Measurements from ENCODE around the gene CAMKK1. TPM values are rescaled to one million over a fixed set of nuclear protein-coding genes. Genes with fewer than 3 reads are reported as not detected.

The CAMKK1 gene
- total RNA-seq, 4 donors from 2014 or later = 2.9 to 8.8 (median 4.4) TPM

DNA sequence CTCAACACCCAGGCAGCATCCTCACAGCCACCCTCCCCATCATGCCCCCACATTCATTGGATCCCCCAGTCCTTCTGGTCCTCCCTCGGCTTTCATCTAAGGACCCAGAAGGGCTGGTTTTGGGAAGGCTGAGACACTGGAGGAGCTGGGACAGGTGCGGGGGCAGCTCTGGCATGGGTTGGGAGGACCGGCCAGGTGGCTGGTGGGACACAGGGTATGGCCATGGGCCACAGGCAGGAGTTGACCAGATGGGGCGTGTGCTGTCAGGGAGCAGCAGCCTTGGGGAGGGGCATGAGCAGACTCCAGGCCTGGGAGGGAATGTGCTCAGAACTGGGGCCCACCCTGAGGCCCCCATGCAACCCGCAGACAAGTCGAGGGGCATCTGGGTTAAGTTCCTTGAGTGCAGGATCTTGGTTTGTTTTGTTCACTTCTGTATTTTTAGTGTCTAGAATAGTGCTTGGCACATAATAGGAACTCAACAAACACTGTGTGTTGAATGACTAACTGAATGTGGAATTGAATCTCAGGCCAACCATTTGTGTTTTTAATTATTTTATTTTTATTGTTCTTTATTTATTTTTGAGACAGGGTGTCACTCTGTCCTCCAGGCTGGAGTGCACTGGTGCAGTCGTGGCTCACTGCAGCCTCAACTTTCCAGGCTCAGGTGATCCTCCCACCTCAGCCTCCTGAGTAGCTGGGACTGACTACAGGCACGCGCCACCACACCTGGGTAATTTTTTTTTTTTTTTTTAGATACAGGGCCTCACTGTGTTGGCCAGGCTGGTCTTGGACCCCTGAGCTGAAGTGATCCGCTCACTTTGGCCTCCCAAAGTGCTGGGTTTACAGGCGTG lies 17.8 kb upstream of the CAMKK1 start:
- 78% methylated on average over 10 of the region's 11 CpGs for WGBS
- intact Hi-C loops (cut with DNase I) = no loop called here
- H3K4me1 ChIP-seq = peaks cover 0 to 28% (median 17%) of the 10 kb centered on the region in 4 donors
- H3K27ac ChIP-seq (replicated peaks in 1 of 4) = no peak overlapping the region
- no peaks in the 10 kb centered on the region for H3K27me3 ChIP-seq
- H3K4me3 ChIP-seq = no peak overlapping the region
- H3K36me3 ChIP-seq = no peaks in the 10 kb centered on the region
- no peaks in the 10 kb centered on the region for H3K9me3 ChIP-seq
- TF ChIP-seq EP300 (IDR thresholded peaks at IDR 0.05) (no peak), POLR2AphosphoS5 (IDR thresholded peaks at IDR 0.05) (no peak), POLR2A (IDR thresholded peaks at IDR 0.05; ENCODE audit: low read depth) (no peak)
- TF ChIP-seq, protein P1, sequence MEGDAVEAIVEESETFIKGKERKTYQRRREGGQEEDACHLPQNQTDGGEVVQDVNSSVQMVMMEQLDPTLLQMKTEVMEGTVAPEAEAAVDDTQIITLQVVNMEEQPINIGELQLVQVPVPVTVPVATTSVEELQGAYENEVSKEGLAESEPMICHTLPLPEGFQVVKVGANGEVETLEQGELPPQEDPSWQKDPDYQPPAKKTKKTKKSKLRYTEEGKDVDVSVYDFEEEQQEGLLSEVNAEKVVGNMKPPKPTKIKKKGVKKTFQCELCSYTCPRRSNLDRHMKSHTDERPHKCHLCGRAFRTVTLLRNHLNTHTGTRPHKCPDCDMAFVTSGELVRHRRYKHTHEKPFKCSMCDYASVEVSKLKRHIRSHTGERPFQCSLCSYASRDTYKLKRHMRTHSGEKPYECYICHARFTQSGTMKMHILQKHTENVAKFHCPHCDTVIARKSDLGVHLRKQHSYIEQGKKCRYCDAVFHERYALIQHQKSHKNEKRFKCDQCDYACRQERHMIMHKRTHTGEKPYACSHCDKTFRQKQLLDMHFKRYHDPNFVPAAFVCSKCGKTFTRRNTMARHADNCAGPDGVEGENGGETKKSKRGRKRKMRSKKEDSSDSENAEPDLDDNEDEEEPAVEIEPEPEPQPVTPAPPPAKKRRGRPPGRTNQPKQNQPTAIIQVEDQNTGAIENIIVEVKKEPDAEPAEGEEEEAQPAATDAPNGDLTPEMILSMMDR (IDR thresholded peaks at IDR 0.05) = no peak
- DNase-seq (ENCODE audit: extremely low spot score) = no peak

- TF ChIP-seq POLR2AphosphoS5 (IDR thresholded peaks at IDR 0.05) (no peak), EP300 (IDR thresholded peaks at IDR 0.05) (no peak), POLR2A (IDR thresholded peaks at IDR 0.05; ENCODE audit: low read depth) (no peak)
- intact Hi-C loops (cut with DNase I) = loop anchor here (5.0 kb wide), 1 partner anchor 47 kb away; no protein-coding TSS in a partner anchor
- H3K27ac ChIP-seq (replicated peaks in 1 of 4) = no peak overlapping the region
- H3K9me3 ChIP-seq = no peaks in the 10 kb centered on the region
- H3K27me3 ChIP-seq = no peaks in the 10 kb centered on the region
- no peak for DNase-seq (ENCODE audit: extremely low spot score)
- 93% methylated on average over 12 of the region's 12 CpGs for WGBS
- peaks cover 0 to 18% (median 15%) of the 10 kb centered on the region in 4 donors for H3K4me1 ChIP-seq
- no peak overlapping the region for H3K4me3 ChIP-seq
- no peaks in the 10 kb centered on the region for H3K36me3 ChIP-seq
Observed at GRCh38 chr17:3909257-3909656, 16.4 kb upstream of the CAMKK1 start.

- Histone ChIP-seq H3K4me1 (peaks cover 0 to 7% (median 6%) of the 10 kb centered on the region in 4 donors), H3K4me3 (no peak overlapping the region), H3K27me3 (no peaks in the 10 kb centered on the region), H3K27ac (replicated peaks in 1 of 4) (no peak overlapping the region), H3K9me3 (no peaks in the 10 kb centered on the region), H3K36me3 (no peaks in the 10 kb centered on the region)
- intact Hi-C loops (cut with DNase I) = loop anchor here (5.0 kb wide), 1 partner anchor 45 kb away; no protein-coding TSS in a partner anchor
- DNase-seq (ENCODE audit: extremely low spot score) = no peak
- no peak for TF ChIP-seq POLR2A (IDR thresholded peaks at IDR 0.05; ENCODE audit: low read depth)
- no peak for TF ChIP-seq EP300 (IDR thresholded peaks at IDR 0.05)
- no peak for TF ChIP-seq POLR2AphosphoS5 (IDR thresholded peaks at IDR 0.05)
- TF ChIP-seq, protein P1 (IDR thresholded peaks at IDR 0.05) = peak in 2 of 3 experiments; percentile 28 to 30
- WGBS = 83% methylated on average over 9 of the region's 11 CpGs
Observed at GRCh38 chr17:3907483-3908216, 14.8 kb upstream of the CAMKK1 start.

- Histone ChIP-seq H3K9me3 (no peaks in the 10 kb centered on the region), H3K36me3 (no peaks in the 10 kb centered on the region), H3K27me3 (no peaks in the 10 kb centered on the region), H3K4me1 (peaks cover 0 to 7% (median 6%) of the 10 kb centered on the region in 4 donors), H3K27ac (replicated peaks in 1 of 4) (no peak overlapping the region), H3K4me3 (no peak overlapping the region)
- TF ChIP-seq POLR2AphosphoS5 (IDR thresholded peaks at IDR 0.05) = no peak
- TF ChIP-seq EP300 (IDR thresholded peaks at IDR 0.05) = no peak
- TF ChIP-seq POLR2A (IDR thresholded peaks at IDR 0.05; ENCODE audit: low read depth) = no peak
- TF ChIP-seq, protein P1 (IDR thresholded peaks at IDR 0.05) = no peak
- no peak for DNase-seq (ENCODE audit: extremely low spot score)
- 90% methylated on average over 4 of the region's 4 CpGs for WGBS
- intact Hi-C loops (cut with DNase I) = loop anchor here (5.0 kb wide), 1 partner anchor 45 kb away; no protein-coding TSS in a partner anchor
Observed at GRCh38 chr17:3906881-3907280, 14.0 kb upstream of the CAMKK1 start.
